HL-60 (cell line): ENCODE results near the gene JPH4.

Source experiments
- CTCF ChIP-seq: IDR thresholded peaks from one replicate; pipeline ENCODE4 v1.5.1; 2011; ENCODE audit warnings: low read length, control low read depth, inconsistent platforms; ENCODE audit not compliant: insufficient read depth
- GABPA ChIP-seq: IDR thresholded peaks from 2 replicates; pipeline ENCODE4 v1.6.1; 2012; ENCODE audit warnings: low read depth
- POLR2AphosphoS5 ChIP-seq: IDR thresholded peaks from 2 replicates; pipeline ENCODE4 v1.6.1; 2012; ENCODE audit warnings: low read depth
- SPI1 ChIP-seq: IDR thresholded peaks from 2 replicates; pipeline ENCODE4 v1.6.1; 2012; ENCODE audit warnings: low read depth, mild to moderate bottlenecking, borderline replicate concordance

DNA sequence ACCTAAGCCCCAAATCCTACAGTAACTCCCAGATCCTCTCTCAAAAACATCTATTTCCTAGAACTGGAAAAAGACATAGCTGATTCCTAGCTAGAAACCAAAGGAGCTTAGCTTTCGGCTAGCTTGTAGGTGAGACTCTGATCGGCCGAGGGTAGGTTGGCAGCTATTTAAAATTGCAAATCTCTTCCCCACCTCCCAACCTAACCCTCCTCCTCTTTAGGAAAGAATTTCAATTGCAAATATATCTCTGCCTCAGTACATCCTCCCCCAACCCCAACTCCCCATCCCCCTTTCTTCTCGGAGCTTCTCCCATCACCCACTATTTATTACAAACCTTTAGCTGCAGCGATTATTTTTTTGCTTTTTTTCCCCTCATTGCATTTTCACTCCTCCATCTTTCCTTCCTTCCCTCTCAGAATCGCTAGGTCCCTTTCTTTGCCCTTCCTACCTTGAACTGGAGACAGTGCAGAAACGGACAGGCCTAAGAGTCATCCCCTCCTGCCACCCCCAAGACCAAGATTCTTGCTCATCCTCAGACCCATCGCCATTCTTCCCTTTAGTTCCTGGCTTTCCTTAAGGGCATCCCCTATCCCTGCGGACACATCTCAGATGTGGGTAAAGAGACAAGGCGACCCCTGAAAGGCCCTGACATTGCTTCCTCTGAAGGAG, 40.4 kb downstream of the JPH4 start:
- TF ChIP-seq CTCF (no peak), POLR2AphosphoS5 (no peak), GABPA (no peak), SPI1 (no peak)
